Astrocyte (in vitro differentiated cells and primary cell): ENCODE measurements around the gene LCK. TPM values are rescaled to one million over a fixed set of nuclear protein-coding genes. Genes with fewer than 3 reads are reported as not detected.
A peak's percentile ranks its signal among the peaks of the same experiment; 100 is the strongest.

Source experiments
- DNase-seq: peaks from one replicate; pipeline ENCODE4 v3.0.0-alpha.2; 2010; ENCODE audit warnings: low read depth
- FAIRE-seq: peaks from 2 replicates; lab custom pipeline; 2011; peaks lifted over from hg19 to GRCh38; lab: Jason Lieb, UNC
- H2AFZ ChIP-seq: 2 replicates; pipeline ENCODE4 v1.6.0; 2012; ENCODE audit warnings: low read depth, low read length, inconsistent platforms
- H3K27ac ChIP-seq: 2 replicates; pipeline ENCODE4 v1.5.1; 2011; ENCODE audit warnings: low read depth, low read length, inconsistent platforms
- H3K27me3 ChIP-seq: 2 replicates; pipeline ENCODE4 v1.6.0; 2011; ENCODE audit warnings: low read length, inconsistent platforms; ENCODE audit not compliant: insufficient read depth
- H3K36me3 ChIP-seq: 2 replicates; pipeline ENCODE4 v1.5.1; 2011; ENCODE audit warnings: low read length, inconsistent platforms; ENCODE audit not compliant: insufficient read depth
- H3K4me1 ChIP-seq: 2 replicates; pipeline ENCODE4 v1.5.1; 2011; ENCODE audit warnings: low read length, inconsistent platforms; ENCODE audit not compliant: insufficient read depth
- H3K4me2 ChIP-seq: 2 replicates; pipeline ENCODE4 v1.6.0; 2012; ENCODE audit warnings: low read length, inconsistent platforms
- H3K4me3 ChIP-seq: 2 replicates; pipeline ENCODE4 v1.5.1; 2011; ENCODE audit warnings: low read depth, mild to moderate bottlenecking, low read length, inconsistent platforms; ENCODE audit not compliant: insufficient read depth
- H3K79me2 ChIP-seq: 2 replicates; pipeline ENCODE4 v1.6.0; 2012; ENCODE audit warnings: mild to moderate bottlenecking, low read length, inconsistent platforms; ENCODE audit not compliant: insufficient read depth
- H3K9ac ChIP-seq: 2 replicates; pipeline ENCODE4 v1.6.0; 2012; ENCODE audit warnings: mild to moderate bottlenecking, low read length, inconsistent platforms
- H3K9me3 ChIP-seq: 2 replicates; pipeline ENCODE4 v1.5.1; 2012; ENCODE audit warnings: low read depth, mild to moderate bottlenecking, low read length, inconsistent platforms; ENCODE audit not compliant: insufficient read depth
- H4K20me1 ChIP-seq: 2 replicates; pipeline ENCODE4 v1.6.0; 2012; ENCODE audit warnings: low read length, inconsistent platforms; ENCODE audit not compliant: insufficient read depth
- H3K27ac Mint-ChIP-seq: one replicate; pipeline ENCODE4 v1.8.0; 2021; ENCODE audit warnings: mild to moderate bottlenecking, mixed read lengths; ENCODE audit not compliant: unreplicated experiment
- H3K27me3 Mint-ChIP-seq: one replicate; pipeline ENCODE4 v1.8.0; 2021; ENCODE audit warnings: low read depth, mixed read lengths; ENCODE audit not compliant: unreplicated experiment
- H3K36me3 Mint-ChIP-seq: one replicate; pipeline ENCODE4 v1.8.0; 2021; ENCODE audit warnings: low read depth, mixed read lengths; ENCODE audit not compliant: unreplicated experiment
- H3K4me1 Mint-ChIP-seq: one replicate; pipeline ENCODE4 v1.8.0; 2021; ENCODE audit warnings: low read depth, mixed read lengths; ENCODE audit not compliant: unreplicated experiment
- H3K4me3 Mint-ChIP-seq: one replicate; pipeline ENCODE4 v1.8.0; 2021; ENCODE audit warnings: mild to moderate bottlenecking, moderate library complexity, mixed read lengths; ENCODE audit not compliant: unreplicated experiment
- H3K9me3 Mint-ChIP-seq: one replicate; pipeline ENCODE4 v1.8.0; 2021; ENCODE audit warnings: mild to moderate bottlenecking, mixed read lengths; ENCODE audit not compliant: unreplicated experiment
- EZH2 ChIP-seq: IDR thresholded peaks from 2 replicates; pipeline ENCODE4 v1.6.1; 2012; ENCODE audit warnings: mild to moderate bottlenecking, low read length, inconsistent platforms; ENCODE audit not compliant: insufficient read depth
- total RNA-seq: library from RNA; stranded (reverse); gene quantifications from 2 replicates; pipeline ENCODE4 v1.2.1, GENCODE V29; 2021
- TF ChIP-seq, protein P1 (sequence below): IDR thresholded peaks from 2 replicates; pipeline ENCODE4 v1.5.1; 2011; ENCODE audit warnings: low read depth, mild to moderate bottlenecking, inconsistent platforms, low read length, moderate library complexity; ENCODE audit not compliant: insufficient read depth

The LCK gene
- total RNA-seq, 1 donor from 2014 or later: 0.30 TPM

- Mint-ChIP-seq H3K4me3 (no peak overlapping the region), H3K27ac (no peak overlapping the region), H3K27me3 (no peaks in the 10 kb centered on the region), H3K9me3 (no peaks in the 10 kb centered on the region), H3K36me3 (peaks cover 8% of the 10 kb centered on the region), H3K4me1 (peaks cover 7% of the 10 kb centered on the region)
- DNase-seq (no peak), FAIRE-seq (no peak)
- H3K4me2 ChIP-seq: no peak overlapping the region
- peak overlapping the region; percentile 70 for H3K9ac ChIP-seq
- H3K9me3 ChIP-seq: no peaks in the 10 kb centered on the region
- H3K79me2 ChIP-seq: no peaks in the 10 kb centered on the region
- H3K27ac ChIP-seq: peak overlapping the region; percentile 91
- H2AFZ ChIP-seq: no peak overlapping the region
- H3K36me3 ChIP-seq: peaks cover 11% of the 10 kb centered on the region
- TF ChIP-seq EZH2: no peak
- TF ChIP-seq, protein P1, sequence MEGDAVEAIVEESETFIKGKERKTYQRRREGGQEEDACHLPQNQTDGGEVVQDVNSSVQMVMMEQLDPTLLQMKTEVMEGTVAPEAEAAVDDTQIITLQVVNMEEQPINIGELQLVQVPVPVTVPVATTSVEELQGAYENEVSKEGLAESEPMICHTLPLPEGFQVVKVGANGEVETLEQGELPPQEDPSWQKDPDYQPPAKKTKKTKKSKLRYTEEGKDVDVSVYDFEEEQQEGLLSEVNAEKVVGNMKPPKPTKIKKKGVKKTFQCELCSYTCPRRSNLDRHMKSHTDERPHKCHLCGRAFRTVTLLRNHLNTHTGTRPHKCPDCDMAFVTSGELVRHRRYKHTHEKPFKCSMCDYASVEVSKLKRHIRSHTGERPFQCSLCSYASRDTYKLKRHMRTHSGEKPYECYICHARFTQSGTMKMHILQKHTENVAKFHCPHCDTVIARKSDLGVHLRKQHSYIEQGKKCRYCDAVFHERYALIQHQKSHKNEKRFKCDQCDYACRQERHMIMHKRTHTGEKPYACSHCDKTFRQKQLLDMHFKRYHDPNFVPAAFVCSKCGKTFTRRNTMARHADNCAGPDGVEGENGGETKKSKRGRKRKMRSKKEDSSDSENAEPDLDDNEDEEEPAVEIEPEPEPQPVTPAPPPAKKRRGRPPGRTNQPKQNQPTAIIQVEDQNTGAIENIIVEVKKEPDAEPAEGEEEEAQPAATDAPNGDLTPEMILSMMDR: no peak
- H3K4me1 ChIP-seq: peaks cover 12% of the 10 kb centered on the region
- no peaks in the 10 kb centered on the region for H4K20me1 ChIP-seq
- no peak overlapping the region for H3K4me3 ChIP-seq
- no peaks in the 10 kb centered on the region for H3K27me3 ChIP-seq
These were observed 16.3 kb upstream of the LCK start for GRCh38 chr1:32234792-32235191.

- Histone ChIP-seq H3K4me3 (no peak overlapping the region), H3K79me2 (no peaks in the 10 kb centered on the region), H3K27ac (no peak overlapping the region), H4K20me1 (no peaks in the 10 kb centered on the region), H3K27me3 (no peaks in the 10 kb centered on the region), H3K9ac (no peak overlapping the region), H3K4me1 (peaks cover 28% of the 10 kb centered on the region), H3K36me3 (no peaks in the 10 kb centered on the region), H3K9me3 (no peaks in the 10 kb centered on the region), H2AFZ (no peak overlapping the region), H3K4me2 (no peak overlapping the region)
- no peaks in the 10 kb centered on the region for H3K27me3 Mint-ChIP-seq
- H3K9me3 Mint-ChIP-seq: no peaks in the 10 kb centered on the region
- DNase-seq (no peak), FAIRE-seq (no peak)
- peak overlapping the region; percentile 24 for H3K27ac Mint-ChIP-seq
- peaks cover 7% of the 10 kb centered on the region for H3K4me1 Mint-ChIP-seq
- TF ChIP-seq EZH2: no peak
- TF ChIP-seq, protein P1: no peak
- H3K4me3 Mint-ChIP-seq: peak overlapping the region; percentile 67
- peaks cover 2% of the 10 kb centered on the region for H3K36me3 Mint-ChIP-seq
These were observed 11.7 kb upstream of the LCK start for GRCh38 chr1:32239337-32239736.

DNA sequence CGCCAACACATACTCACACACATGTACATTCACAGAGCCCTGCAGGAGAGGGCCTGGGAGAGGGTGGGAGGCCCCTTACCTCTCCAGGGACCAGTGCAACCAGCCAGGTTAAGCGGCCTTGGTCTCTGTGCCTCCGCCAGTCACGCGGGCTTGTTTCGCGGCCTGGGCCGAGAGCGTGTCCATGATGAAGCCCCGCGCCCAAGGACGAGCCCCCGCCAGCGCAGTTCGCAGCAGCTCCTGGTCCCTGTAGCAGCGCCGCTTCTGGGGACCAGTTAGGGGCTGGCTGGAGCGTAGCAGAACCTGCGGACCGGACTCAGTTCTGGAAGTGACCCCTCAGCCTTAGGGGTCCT lies 11.3 kb upstream of the LCK start:
- Histone ChIP-seq H3K4me2 (peak overlapping the region; percentile 87), H3K27ac (no peak overlapping the region), H2AFZ (peak overlapping the region; percentile 91), H3K4me1 (peaks cover 28% of the 10 kb centered on the region), H3K9ac (peak overlapping the region; percentile 76), H3K79me2 (no peaks in the 10 kb centered on the region), H3K27me3 (no peaks in the 10 kb centered on the region), H3K36me3 (no peaks in the 10 kb centered on the region), H3K9me3 (no peaks in the 10 kb centered on the region), H3K4me3 (peak overlapping the region; percentile 56), H4K20me1 (no peaks in the 10 kb centered on the region)
- DNase-seq (no peak), FAIRE-seq (no peak)
- H3K9me3 Mint-ChIP-seq: no peaks in the 10 kb centered on the region
- H3K27ac Mint-ChIP-seq: no peak overlapping the region
- TF ChIP-seq, protein P1: no peak
- no peak for TF ChIP-seq EZH2
- H3K27me3 Mint-ChIP-seq: no peaks in the 10 kb centered on the region
- peak overlapping the region; percentile 90 for H3K4me3 Mint-ChIP-seq
- H3K36me3 Mint-ChIP-seq: peaks cover 2% of the 10 kb centered on the region
- H3K4me1 Mint-ChIP-seq: peaks cover 7% of the 10 kb centered on the region
